Hepatocyte (in vitro differentiated cells): ENCODE results near the gene ARID2. TPM values are rescaled to one million over a fixed set of nuclear protein-coding genes. Genes with fewer than 3 reads are reported as not detected.

ENCODE experiments used
- DNase-seq: peaks from one replicate; pipeline ENCODE4 v3.0.0-alpha.2; 2016; ENCODE audit warnings: low spot score
- H2AFZ ChIP-seq: fragments of 200-600 bp; sonication (generic); 2 replicates; pipeline ENCODE4 v1.6.0; 2016; ENCODE audit warnings: antibody characterized with exemption, mild to moderate bottlenecking
- H3K27ac ChIP-seq: fragments of 200-600 bp; sonication (generic); 2 replicates; pipeline ENCODE4 v1.5.1; 2016; ENCODE audit warnings: mild to moderate bottlenecking
- H3K27me3 ChIP-seq: fragments of 200-600 bp; sonication (generic); 2 replicates; pipeline ENCODE4 v1.6.1; 2016
- H3K36me3 ChIP-seq: fragments of 200-600 bp; sonication (generic); replicated peaks from 2 replicates; pipeline ENCODE4 v1.5.1; 2016; ENCODE audit warnings: low read depth; ENCODE audit not compliant: insufficient read depth
- H3K4me1 ChIP-seq: fragments of 200-600 bp; sonication (generic); 2 replicates; pipeline ENCODE4 v1.5.1; 2016; ENCODE audit warnings: mild to moderate bottlenecking, moderate library complexity; ENCODE audit not compliant: insufficient read depth
- H3K4me2 ChIP-seq: fragments of 200-600 bp; sonication (generic); 2 replicates; pipeline ENCODE4 v1.6.0; 2016
- H3K4me3 ChIP-seq: fragments of 200-600 bp; sonication (generic); 2 replicates; pipeline ENCODE4 v1.5.1; 2016; ENCODE audit warnings: mild to moderate bottlenecking
- H3K79me2 ChIP-seq: fragments of 200-600 bp; sonication (generic); 2 replicates; pipeline ENCODE4 v1.6.0; 2017; ENCODE audit warnings: mild to moderate bottlenecking
- H3K9me2 ChIP-seq: fragments of 200-600 bp; sonication (generic); replicated peaks from 2 replicates; pipeline ENCODE4 v1.6.0; 2017; ENCODE audit warnings: mild to moderate bottlenecking; ENCODE audit not compliant: insufficient read depth
- H3K9me3 ChIP-seq: fragments of 200-600 bp; sonication (generic); 2 replicates; pipeline ENCODE4 v1.5.1; 2016; ENCODE audit warnings: low read depth, mild to moderate bottlenecking
- H4K20me1 ChIP-seq: fragments of 200-600 bp; sonication (generic); 2 replicates; pipeline ENCODE4 v1.6.0; 2016; ENCODE audit warnings: mild to moderate bottlenecking; ENCODE audit not compliant: insufficient read depth, poor library complexity, severe bottlenecking
- CTCF ChIP-seq: fragments of 200-600 bp; sonication (generic); IDR thresholded peaks from 2 replicates; pipeline ENCODE4 v1.5.1; 2016; ENCODE audit warnings: antibody characterized with exemption, mild to moderate bottlenecking; ENCODE audit not compliant: poor library complexity
- EZH2 ChIP-seq: fragments of 200-600 bp; sonication (generic); IDR thresholded peaks from 2 replicates; pipeline ENCODE4 v1.6.1; 2016; ENCODE audit warnings: antibody characterized with exemption, mild to moderate bottlenecking, borderline replicate concordance
- EZH2phosphoT487 ChIP-seq: fragments of 200-600 bp; sonication (generic); IDR thresholded peaks from one replicate; pipeline ENCODE4 v1.6.1; 2018; ENCODE audit warnings: antibody characterized with exemption, mild to moderate bottlenecking, low read depth, moderate library complexity; ENCODE audit not compliant: unreplicated experiment, severe bottlenecking
- WGBS: methylation state at CpG from one replicate; pipeline ENCODE4 v1.1.6; 2016; ENCODE audit warnings: low lambda C conversion rate; ENCODE audit errors: missing lambda C conversion rate; 5-methylcytosine and 5-hydroxymethylcytosine counted together
- polyA plus RNA-seq: library from polyadenylated mRNA; unstranded; fragments of >200 nt; fragmentation: Nextera tagmentation; extraction: Ambion mirVana; gene quantifications from 2 replicates; pipeline ENCODE4 v1.2.1, GENCODE V29; 2016
- total RNA-seq: library from RNA; depleted of rRNA; stranded (reverse); fragments of >200 nt; gene quantifications from 2 replicates; pipeline ENCODE4 v1.2.3, GENCODE V29; 2014

The ARID2 gene
- total and polyA plus RNA-seq, 2 experiments from 2014 or later, result 11.9 to 29.7 TPM

GRCh38 chr12:45803111-45803510 lies 73.6 kb downstream of the ARID2 start:
- Histone ChIP-seq H3K9me3 (no peaks in the 10 kb centered on the region), H4K20me1 (peaks cover 13% of the 10 kb centered on the region), H3K4me1 (no peaks in the 10 kb centered on the region), H3K9me2 (no peaks in the 10 kb centered on the region), H3K4me3 (no peak overlapping the region), H3K4me2 (no peak overlapping the region), H2AFZ (no peak overlapping the region), H3K27ac (no peak overlapping the region), H3K79me2 (peaks cover 80% of the 10 kb centered on the region), H3K27me3 (no peaks in the 10 kb centered on the region), H3K36me3 (no peaks in the 10 kb centered on the region)
- TF ChIP-seq CTCF, result no peak
- no peak for TF ChIP-seq EZH2
- no peak for TF ChIP-seq EZH2phosphoT487
- DNase-seq, result no peak

GRCh38 chr12:45816652-45817051 lies 87.1 kb downstream of the ARID2 start:
- Histone ChIP-seq H3K4me1 (no peaks in the 10 kb centered on the region), H3K9me2 (no peaks in the 10 kb centered on the region)
- 62% methylated on average over 1 of the region's 1 CpG for WGBS

GRCh38 chr12:45827974-45828373 lies 98.5 kb downstream of the ARID2 start:
- Histone ChIP-seq H3K79me2 (no peaks in the 10 kb centered on the region), H3K4me2 (no peak overlapping the region), H3K27ac (no peak overlapping the region), H3K9me2 (no peaks in the 10 kb centered on the region), H2AFZ (no peak overlapping the region), H3K4me3 (no peak overlapping the region), H4K20me1 (no peaks in the 10 kb centered on the region), H3K9me3 (no peaks in the 10 kb centered on the region), H3K4me1 (no peaks in the 10 kb centered on the region), H3K36me3 (no peaks in the 10 kb centered on the region), H3K27me3 (no peaks in the 10 kb centered on the region)
- 98% methylated on average over 3 of the region's 3 CpGs for WGBS
- TF ChIP-seq EZH2phosphoT487, result no peak
- TF ChIP-seq EZH2, result no peak
- no peak for TF ChIP-seq CTCF
- no peak for DNase-seq

More at GRCh38 chr12:45816652-45817051, 87.1 kb downstream of the ARID2 start:
- Histone ChIP-seq H3K27ac (no peak overlapping the region), H4K20me1 (no peaks in the 10 kb centered on the region), H3K36me3 (no peaks in the 10 kb centered on the region), H3K9me3 (no peaks in the 10 kb centered on the region), H2AFZ (no peak overlapping the region), H3K79me2 (peaks cover 2% of the 10 kb centered on the region), H3K4me2 (no peak overlapping the region), H3K4me3 (no peak overlapping the region), H3K27me3 (no peaks in the 10 kb centered on the region)
- TF ChIP-seq EZH2 (no peak), EZH2phosphoT487 (no peak), CTCF (no peak)
- DNase-seq, result no peak

- H3K4me3 ChIP-seq, result no peak overlapping the region
- no peak overlapping the region for H3K27ac ChIP-seq
- no peaks in the 10 kb centered on the region for H3K9me3 ChIP-seq
- no peak overlapping the region for H3K4me2 ChIP-seq
- H3K9me2 ChIP-seq, result no peaks in the 10 kb centered on the region
- H3K79me2 ChIP-seq, result no peaks in the 10 kb centered on the region
- no peaks in the 10 kb centered on the region for H3K4me1 ChIP-seq
- no peak for DNase-seq
- no peak overlapping the region for H2AFZ ChIP-seq
- no peaks in the 10 kb centered on the region for H4K20me1 ChIP-seq
- no peaks in the 10 kb centered on the region for H3K27me3 ChIP-seq
- TF ChIP-seq EZH2, result no peak
- no peak for TF ChIP-seq CTCF
- no peak for TF ChIP-seq EZH2phosphoT487
- no peaks in the 10 kb centered on the region for H3K36me3 ChIP-seq
- WGBS, result 94% methylated on average over 2 of the region's 2 CpGs
These were observed 98.9 kb downstream of the ARID2 start for GRCh38 chr12:45828402-45828801.
